ENCODE data around the gene DAGLA.

GRCh38 chr11:61682093-61682732 is 2.0 kb downstream of the DAGLA start:
- TF ChIP-seq EZH2phosphoT487 (IDR thresholded peaks at IDR 0.05; ENCODE audit: insufficient read depth, low read depth) (no peak), EZH2 (IDR thresholded peaks at IDR 0.05; ENCODE audit: insufficient read depth, poor library complexity, severe bottlenecking) (no peak)

Measured in GM23248 (cell line).